HepG2 (cell line): ENCODE data around the gene NAA38. TPM values are rescaled to one million over a fixed set of nuclear protein-coding genes. Genes with fewer than 3 reads are reported as not detected.

ENCODE experiments used
- ATF2 ChIP-seq: sonication (generic); formaldehyde crosslinking; IDR thresholded peaks from 2 replicates; pipeline ENCODE4 v1.4.0; 2020; ENCODE audit warnings: missing genetic modification reagents
- BHLHE40 ChIP-seq: IDR thresholded peaks from 2 replicates; pipeline ENCODE4 v1.6.1; 2011; ENCODE audit warnings: low read length, improper control_type of control experiment
- DBP ChIP-seq: sonication (generic); formaldehyde crosslinking; IDR thresholded peaks from 2 replicates; pipeline ENCODE4 v1.4.0; 2020; ENCODE audit warnings: missing genetic modification reagents; ENCODE audit errors: not compliant biosample characterization
- GATA4 ChIP-seq: sonication (generic); IDR thresholded peaks from 2 replicates; pipeline ENCODE4 v1.6.1; 2016; ENCODE audit warnings: antibody characterized with exemption, low read depth, borderline replicate concordance
- JUN ChIP-seq: sonication (generic); formaldehyde crosslinking; IDR thresholded peaks from 2 replicates; pipeline ENCODE4 v1.4.0; 2020; ENCODE audit warnings: mild to moderate bottlenecking, missing genetic modification reagents
- KDM5B ChIP-seq: sonication (generic); formaldehyde crosslinking; IDR thresholded peaks from 2 replicates; pipeline ENCODE4 v1.4.0; 2020; ENCODE audit warnings: missing genetic modification reagents, mild to moderate bottlenecking, borderline replicate concordance
- MAX ChIP-seq: IDR thresholded peaks from 2 replicates; pipeline ENCODE4 v1.6.1; 2012; ENCODE audit warnings: inconsistent platforms
- MIER3 ChIP-seq: IDR thresholded peaks from 2 replicates; pipeline ENCODE4 v1.6.1; 2016; ENCODE audit warnings: missing compliant biosample characterization, borderline replicate concordance
- MTF1 ChIP-seq: sonication (generic); formaldehyde crosslinking; IDR thresholded peaks from 2 replicates; pipeline ENCODE4 v1.5.0; 2020; ENCODE audit warnings: missing genetic modification reagents
- NONO ChIP-seq, 2 experiments: fragments of 450-650 bp in 1 of 2; sonication (generic) in 1 of 2; formaldehyde crosslinking in 1 of 2; IDR thresholded peaks in 1 of 2; conservative IDR thresholded peaks in 1 of 2; 2 replicates each; pipeline versions ENCODE4 v1.6.1 to v1.8.0; 2017 to 2022; ENCODE audit warnings: mild to moderate bottlenecking in 1 of 2, missing genetic modification reagents in 1 of 2, moderate library complexity in 1 of 2
- PCBP1 ChIP-seq: fragments of 200-400 bp; formaldehyde crosslinking; IDR thresholded peaks from 2 replicates; pipeline ENCODE4 v1.6.1; 2017; ENCODE audit warnings: mild to moderate bottlenecking, low read depth, low read length, borderline replicate concordance
- RERE ChIP-seq: IDR thresholded peaks from 2 replicates; pipeline ENCODE4 v1.6.1; 2016; ENCODE audit warnings: low read depth, missing genetic modification reagents, missing compliant biosample characterization
- SKI ChIP-seq: fragments of 450-650 bp; IDR thresholded peaks from one replicate; pipeline ENCODE4 v1.6.1; 2018; ENCODE audit warnings: mild to moderate bottlenecking; ENCODE audit not compliant: partially characterized antibody
- ZNF292 ChIP-seq: sonication (generic); formaldehyde crosslinking; IDR thresholded peaks from 2 replicates; pipeline ENCODE4 v1.8.1; 2022; ENCODE audit warnings: mild to moderate bottlenecking, low read depth, missing genetic modification reagents, borderline replicate concordance
- ZNF383 ChIP-seq: sonication (generic); formaldehyde crosslinking; IDR thresholded peaks from 2 replicates; pipeline ENCODE4 v1.4.0; 2020; ENCODE audit warnings: missing genetic modification reagents, mild to moderate bottlenecking, borderline replicate concordance
- ZNF503 ChIP-seq: sonication (generic); formaldehyde crosslinking; IDR thresholded peaks from 2 replicates; pipeline ENCODE4 v1.4.0; 2020; ENCODE audit warnings: missing genetic modification reagents
- ZNF672 ChIP-seq: sonication (generic); formaldehyde crosslinking; IDR thresholded peaks from 2 replicates; pipeline ENCODE4 v1.8.1; 2022; ENCODE audit warnings: missing genetic modification reagents
- ZNF749 ChIP-seq: sonication (generic); formaldehyde crosslinking; IDR thresholded peaks from 2 replicates; pipeline ENCODE4 v1.8.0; 2022; ENCODE audit warnings: mild to moderate bottlenecking, missing genetic modification reagents, moderate library complexity, borderline replicate concordance
- polyA plus RNA-seq, 8 experiments: library from polyadenylated mRNA; depleted of rRNA in 3 of 8; stranded (reverse) in 7 of 8; unstranded in 1 of 8; fragments of >200 nt; fragmentation: Illumina TruSeq in 4 of 8; extraction: Trizol in 4 of 8; gene quantifications; 2 replicates each; pipeline versions ENCODE4 v1.2.1 to v1.2.3, GENCODE V29; 2011 to 2016; ENCODE audit warnings: low read depth in 4 of 8, missing spikeins in 1 of 8, mixed read lengths in 1 of 8; ENCODE audit not compliant: insufficient read depth in 1 of 8
- total RNA-seq, 5 experiments: library from RNA; depleted of rRNA; stranded (reverse); fragments of >200 nt; fragmentation: Illumina TruSeq; extraction: Trizol; gene quantifications; 2 replicates each; pipeline ENCODE4 v1.2.3, GENCODE V29; 2016; ENCODE audit warnings: low read depth in 1 of 5

Gene NAA38
- total and polyA plus RNA-seq, 2 of the 13 experiments (the other 11 are each of a cell fraction or from before 2014, with no cell fraction given) = 46.9 to 91.6 TPM

- TF ChIP-seq ZNF672 (CRISPR knock-in tag) (no peak), GATA4 (no peak), NONO (IDR thresholded peaks at IDR 0.05) (no peak), NONO (CRISPR knock-in tag; conservative IDR thresholded peaks at IDR 0.05) (peak; percentile 47), DBP (no peak), ZNF749 (CRISPR knock-in tag) (0 out of 2 replicates have a peak, but pooled peaks have one; percentile 61), MTF1 (CRISPR knock-in tag) (no peak), JUN (no peak), ZNF383 (CRISPR knock-in tag) (no peak), KDM5B (CRISPR knock-in tag) (no peak; the same call in 1 of the 2 replicates), MAX (peak; percentile 94), SKI (peak; percentile 13), ZNF503 (peak; percentile 20; the same call in 1 of the 2 replicates), BHLHE40 (peak; percentile 100), ZNF292 (no peak), RERE (no peak), PCBP1 (peak; percentile 84; the same call in 1 of the 2 replicates), ATF2 (CRISPR knock-in tag) (peak; percentile 4; the same call in 1 of the 2 replicates), MIER3 (CRISPR knock-in tag) (no peak)
Observed at GRCh38 chr17:7834957-7835813, 22.2 kb downstream of the NAA38 start (continued).
